Endothelial cell (in vitro differentiated cells): ENCODE measurements around the gene GARIN3. TPM values are rescaled to one million over a fixed set of nuclear protein-coding genes. Genes with fewer than 3 reads are reported as not detected.

ENCODE experiments used
- DNase-seq: peaks from one replicate; pipeline ENCODE4 v3.0.0; 2021; ENCODE audit warnings: low spot score
- H3K27ac Mint-ChIP-seq: one replicate; pipeline ENCODE4 v1.8.0; 2021; ENCODE audit warnings: mixed read lengths, inconsistent platforms; ENCODE audit not compliant: unreplicated experiment
- H3K27me3 Mint-ChIP-seq: one replicate; pipeline ENCODE4 v1.8.0; 2021; ENCODE audit warnings: mild to moderate bottlenecking, moderate library complexity, mixed read lengths, inconsistent platforms; ENCODE audit not compliant: unreplicated experiment
- H3K36me3 Mint-ChIP-seq: one replicate; pipeline ENCODE4 v1.8.0; 2021; ENCODE audit warnings: mild to moderate bottlenecking, low read depth, mixed read lengths, inconsistent platforms; ENCODE audit not compliant: unreplicated experiment
- H3K4me1 Mint-ChIP-seq: one replicate; pipeline ENCODE4 v1.8.0; 2021; ENCODE audit warnings: mild to moderate bottlenecking, mixed read lengths, inconsistent platforms; ENCODE audit not compliant: unreplicated experiment
- H3K4me3 Mint-ChIP-seq: one replicate; pipeline ENCODE4 v1.8.0; 2021; ENCODE audit warnings: mild to moderate bottlenecking, mixed read lengths, inconsistent platforms; ENCODE audit not compliant: unreplicated experiment
- H3K9me3 Mint-ChIP-seq: one replicate; pipeline ENCODE4 v1.8.0; 2021; ENCODE audit warnings: mixed read lengths, inconsistent platforms; ENCODE audit not compliant: unreplicated experiment
- CTCF ChIP-seq: fragments of 200-600 bp; sonication (generic); IDR thresholded peaks from one replicate; pipeline ENCODE4 v1.5.0; 2021; ENCODE audit warnings: antibody characterized with exemption; ENCODE audit not compliant: unreplicated experiment
- total RNA-seq: library from RNA; stranded (reverse); fragmentation: NEBNext Ultra II Directional; extraction: Animal tissue kit (Norgen Biotek cat#: 25700); gene quantifications from one replicate; pipeline ENCODE4 v1.2.1, GENCODE V29; 2021; ENCODE audit not compliant: unreplicated experiment

Gene GARIN3
- total RNA-seq, 1 donor from 2014 or later = not detected

- Mint-ChIP-seq H3K4me1 (no peaks in the 10 kb centered on the region), H3K27me3 (no peaks in the 10 kb centered on the region), H3K4me3 (no peak overlapping the region), H3K27ac (no peak overlapping the region), H3K36me3 (no peaks in the 10 kb centered on the region), H3K9me3 (no peaks in the 10 kb centered on the region)
- no peak for TF ChIP-seq CTCF
- DNase-seq = no peak
These were observed 15.1 kb downstream of the GARIN3 start for GRCh38 chr5:157150995-157151394.

GRCh38 chr5:157148734-157149615, 17.1 kb downstream of the GARIN3 start:
- H3K27me3 Mint-ChIP-seq = peaks cover 3% of the 10 kb centered on the region
- no peaks in the 10 kb centered on the region for H3K9me3 Mint-ChIP-seq
- TF ChIP-seq CTCF = peak; percentile 94

GRCh38 chr5:157143127-157143971, 22.7 kb downstream of the GARIN3 start:
- peak; percentile 11 for DNase-seq

More at GRCh38 chr5:157148734-157149615, 17.1 kb downstream of the GARIN3 start:
- Mint-ChIP-seq H3K36me3 (no peaks in the 10 kb centered on the region), H3K4me1 (no peaks in the 10 kb centered on the region), H3K4me3 (no peak overlapping the region), H3K27ac (no peak overlapping the region)
- DNase-seq = peak; percentile 78

GRCh38 chr5:157142317-157143126, 23.5 kb downstream of the GARIN3 start, which contains the start of gene MED7:
Gene MED7, minus strand, starts transcription at chr5:157142865. Its CDS starts 3,434 bp downstream, at chr5:157139431.
- H3K4me1 Mint-ChIP-seq = peaks cover 7% of the 10 kb centered on the region
- H3K27ac Mint-ChIP-seq = peak within 1 kb of the TSS; percentile 79
- no peaks in the 10 kb centered on the region for H3K9me3 Mint-ChIP-seq
- H3K36me3 Mint-ChIP-seq = peaks cover 5% of the 10 kb centered on the region
- peak within 1 kb of the TSS; percentile 92 for H3K4me3 Mint-ChIP-seq
- no peak for TF ChIP-seq CTCF
- DNase-seq = peak; percentile 87
- H3K27me3 Mint-ChIP-seq = peaks cover 9% of the 10 kb centered on the region

More at GRCh38 chr5:157143127-157143971, 22.7 kb downstream of the GARIN3 start:
- Mint-ChIP-seq H3K4me1 (peaks cover 7% of the 10 kb centered on the region), H3K9me3 (no peaks in the 10 kb centered on the region), H3K4me3 (peak overlapping the region; percentile 92), H3K36me3 (peaks cover 5% of the 10 kb centered on the region), H3K27me3 (peaks cover 9% of the 10 kb centered on the region), H3K27ac (peak overlapping the region; percentile 79)
- no peak for TF ChIP-seq CTCF
